WERI-Rb-1 (cell line): ENCODE measurements around the gene NMRK1.

Experiments
- DNase-seq: peaks from one replicate; pipeline ENCODE4 v3.0.0-alpha.2; 2020
- H3K27ac ChIP-seq: fragments of 250-450 bp; sonication (Bioruptor Pico); 2 replicates; pipeline ENCODE4 v1.5.1; 2020; ENCODE audit warnings: mild to moderate bottlenecking, moderate library complexity
- H3K27me3 ChIP-seq: fragments of 250-450 bp; sonication (Bioruptor Pico); 2 replicates; pipeline ENCODE4 v1.5.1; 2021; ENCODE audit warnings: mild to moderate bottlenecking, low read depth, moderate library complexity; ENCODE audit not compliant: insufficient read depth, severe bottlenecking
- H3K36me3 ChIP-seq: fragments of 250-450 bp; sonication (Bioruptor Pico); 2 replicates; pipeline ENCODE4 v1.5.1; 2020; ENCODE audit warnings: mild to moderate bottlenecking, moderate library complexity
- H3K4me3 ChIP-seq: 2 replicates; pipeline ENCODE4 v1.5.1; 2011; ENCODE audit warnings: low read depth, mild to moderate bottlenecking, control low read depth, low read length
- H3K9me3 ChIP-seq: fragments of 250-450 bp; sonication (Bioruptor Pico); 2 replicates; pipeline ENCODE4 v1.5.1; 2021; ENCODE audit warnings: mild to moderate bottlenecking, moderate library complexity; ENCODE audit not compliant: severe bottlenecking
- TF ChIP-seq, protein P1 (sequence below): IDR thresholded peaks from 2 replicates; pipeline ENCODE4 v1.5.1; 2011; ENCODE audit warnings: low read depth, mild to moderate bottlenecking, control low read depth, inconsistent platforms, low read length

NMRK1 gene

DNA sequence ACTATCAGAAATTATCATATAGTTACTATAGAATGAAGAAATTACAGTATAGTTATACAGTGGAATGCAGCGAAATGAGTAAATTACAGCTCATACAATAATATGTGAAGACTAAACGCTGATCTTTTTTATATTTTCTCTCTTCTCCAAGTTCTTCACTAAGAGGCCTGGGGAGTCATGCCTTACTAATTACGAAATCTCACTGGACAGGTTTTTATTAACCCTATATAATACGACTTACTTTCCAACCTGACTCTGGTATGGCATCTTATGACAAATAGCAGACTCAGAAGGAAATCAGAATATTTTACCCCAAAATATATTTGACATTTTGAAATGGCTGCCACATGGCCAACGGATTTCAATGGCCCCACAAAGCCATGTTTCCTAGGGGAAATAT lies 68.9 kb downstream of the NMRK1 start:
- no peaks in the 10 kb centered on the region for H3K9me3 ChIP-seq
- DNase-seq, result no peak
- H3K36me3 ChIP-seq, result peaks cover 17% of the 10 kb centered on the region
- H3K27ac ChIP-seq, result no peak overlapping the region
- no peak overlapping the region for H3K4me3 ChIP-seq
- H3K27me3 ChIP-seq, result no peaks in the 10 kb centered on the region
- TF ChIP-seq, protein P1, sequence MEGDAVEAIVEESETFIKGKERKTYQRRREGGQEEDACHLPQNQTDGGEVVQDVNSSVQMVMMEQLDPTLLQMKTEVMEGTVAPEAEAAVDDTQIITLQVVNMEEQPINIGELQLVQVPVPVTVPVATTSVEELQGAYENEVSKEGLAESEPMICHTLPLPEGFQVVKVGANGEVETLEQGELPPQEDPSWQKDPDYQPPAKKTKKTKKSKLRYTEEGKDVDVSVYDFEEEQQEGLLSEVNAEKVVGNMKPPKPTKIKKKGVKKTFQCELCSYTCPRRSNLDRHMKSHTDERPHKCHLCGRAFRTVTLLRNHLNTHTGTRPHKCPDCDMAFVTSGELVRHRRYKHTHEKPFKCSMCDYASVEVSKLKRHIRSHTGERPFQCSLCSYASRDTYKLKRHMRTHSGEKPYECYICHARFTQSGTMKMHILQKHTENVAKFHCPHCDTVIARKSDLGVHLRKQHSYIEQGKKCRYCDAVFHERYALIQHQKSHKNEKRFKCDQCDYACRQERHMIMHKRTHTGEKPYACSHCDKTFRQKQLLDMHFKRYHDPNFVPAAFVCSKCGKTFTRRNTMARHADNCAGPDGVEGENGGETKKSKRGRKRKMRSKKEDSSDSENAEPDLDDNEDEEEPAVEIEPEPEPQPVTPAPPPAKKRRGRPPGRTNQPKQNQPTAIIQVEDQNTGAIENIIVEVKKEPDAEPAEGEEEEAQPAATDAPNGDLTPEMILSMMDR, result no peak

DNA sequence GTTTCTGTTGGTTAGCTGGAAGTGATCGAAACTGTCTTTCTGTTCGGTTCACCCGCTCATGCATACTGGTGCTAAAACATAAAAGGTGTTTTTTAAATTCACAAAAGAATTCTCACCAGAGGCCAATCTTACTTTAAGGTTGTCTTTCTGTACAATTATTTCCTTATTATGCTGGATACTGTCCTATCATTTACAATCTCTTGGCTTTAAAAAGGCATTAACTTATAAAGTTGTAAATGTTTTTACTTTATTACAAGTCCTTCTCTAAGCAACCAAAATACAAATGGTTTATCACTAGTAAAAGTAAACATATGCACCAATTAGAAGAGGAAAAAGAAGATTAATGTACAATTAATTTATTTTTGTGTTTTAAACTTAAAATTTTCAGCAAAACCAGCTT lies 70.6 kb downstream of the NMRK1 start:
- peaks cover 16% of the 10 kb centered on the region for H3K36me3 ChIP-seq
- TF ChIP-seq, protein P1, result no peak
- DNase-seq, result no peak
- no peak overlapping the region for H3K4me3 ChIP-seq
- H3K27ac ChIP-seq, result no peak overlapping the region
- no peaks in the 10 kb centered on the region for H3K9me3 ChIP-seq
- H3K27me3 ChIP-seq, result no peaks in the 10 kb centered on the region

DNA sequence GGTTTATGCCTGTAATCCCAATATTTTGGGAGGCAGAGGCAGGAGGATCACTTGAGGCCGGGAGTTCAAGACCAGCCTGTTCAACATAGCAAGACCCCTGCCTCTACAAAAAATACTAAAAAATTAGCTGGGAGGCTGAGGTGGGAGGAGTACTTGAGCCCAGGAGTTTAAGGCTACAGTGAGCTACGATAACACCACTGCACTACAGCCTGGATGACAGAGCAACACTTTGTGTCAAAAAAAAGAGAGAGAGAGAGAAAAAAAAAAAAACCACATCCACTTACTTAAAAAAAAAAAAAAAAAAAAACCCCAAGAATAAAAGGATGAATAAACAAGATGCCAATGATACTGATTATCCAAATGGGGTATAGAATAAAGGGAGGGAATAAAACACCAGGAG lies 74.2 kb downstream of the NMRK1 start:
- Histone ChIP-seq H3K27me3 (no peaks in the 10 kb centered on the region), H3K36me3 (peaks cover 19% of the 10 kb centered on the region), H3K9me3 (no peaks in the 10 kb centered on the region), H3K27ac (no peak overlapping the region), H3K4me3 (no peak overlapping the region)
- no peak for DNase-seq
- TF ChIP-seq, protein P1, result no peak
